Sigmoid colon (tissue), 7 donors: ENCODE data around the gene EFCAB8. TPM values are rescaled to one million over a fixed set of nuclear protein-coding genes. Genes with fewer than 3 reads are reported as not detected.
A peak's percentile ranks its signal among the peaks of the same experiment; 100 is the strongest.

Experiments used
- DNase-seq: peaks from one replicate; pipeline ENCODE4 v3.0.0-alpha.2; 2019
- H3K27ac ChIP-seq, 4 donors: fragments of 200-600 bp; sonication (generic); one replicate each; pipeline ENCODE4 v1.5.1; 2016 to 2019; ENCODE audit warnings: mild to moderate bottlenecking in 1 of 4
- H3K27me3 ChIP-seq, 3 donors: fragments of 200-600 bp; sonication (generic); one replicate each; pipeline ENCODE4 v1.5.1; 2019; ENCODE audit warnings: mild to moderate bottlenecking in 1 of 3
- H3K36me3 ChIP-seq, 4 donors: fragments of 200-600 bp; sonication (generic); one replicate each; pipeline ENCODE4 v1.5.1; 2016 to 2019
- H3K4me1 ChIP-seq, 4 donors: fragments of 200-600 bp; sonication (generic); one replicate each; pipeline ENCODE4 v1.5.1; 2017 to 2019
- H3K4me3 ChIP-seq, 4 donors: fragments of 200-600 bp; sonication (generic); one replicate each; pipeline ENCODE4 v1.5.1; 2017 to 2019; ENCODE audit warnings: mild to moderate bottlenecking in 2 of 4, moderate library complexity in 1 of 4
- H3K9me3 ChIP-seq, 4 donors: fragments of 200-600 bp in 3 of 4; sonication (generic) in 3 of 4; one replicate each; pipeline versions ENCODE4 v1.5.1 to v1.6.1; 2013 to 2019
- EP300 ChIP-seq, 4 donors: sonication (generic); formaldehyde crosslinking; IDR thresholded peaks; one replicate each; pipeline ENCODE4 v1.6.1; 2017; ENCODE audit warnings: antibody characterized with exemption in 4 of 4
- POLR2A ChIP-seq, 2 donors: fragments of 450-650 bp; IDR thresholded peaks; one replicate each; pipeline ENCODE4 v1.6.1; 2016; ENCODE audit warnings: antibody characterized with exemption in 2 of 2, mild to moderate bottlenecking in 2 of 2, moderate library complexity in 2 of 2
- POLR2AphosphoS5 ChIP-seq, 4 donors: sonication (generic); formaldehyde crosslinking; IDR thresholded peaks; one replicate each; pipeline ENCODE4 v1.6.1; 2017; ENCODE audit warnings: antibody characterized with exemption in 4 of 4
- WGBS, 2 donors: extraction: QIAGEN DNeasy Blood & Tissue Kit; methylation state at CpG; one replicate each; pipeline ENCODE4 v1.1.7; 2013; 5-methylcytosine and 5-hydroxymethylcytosine counted together
- intact Hi-C: fragments of 100-400 bp; cut with DNase I; formaldehyde crosslinking; loops from one replicate; pipeline ENCODE4 v1.15.1; 2023
- polyA plus RNA-seq, 3 donors: library from polyadenylated mRNA; stranded (reverse); fragments of 200-250 nt; gene quantifications; one replicate each; pipeline ENCODE4 v1.2.3, GENCODE V29; 2013
- total RNA-seq, 4 donors: library from RNA; depleted of rRNA; stranded (reverse); fragments of >200 nt; gene quantifications; one replicate each; pipeline ENCODE4 v1.1.0, GENCODE V29; 2016
- TF ChIP-seq, protein P1 (sequence below), 4 experiments: fragments of 450-650 bp in 3 of 4; fragments of 200-600 bp in 1 of 4; IDR thresholded peaks; one replicate each; pipeline ENCODE4 v1.5.1; 2016 to 2019; ENCODE audit warnings: antibody characterized with exemption in 4 of 4, mild to moderate bottlenecking in 3 of 4, moderate library complexity in 2 of 4
- donor health status: healthy with polysubstance abuse.
- donor health status: Bipolar disorder and iron deficiency.
- donor health status: healthy.

EFCAB8 gene
- total and polyA plus RNA-seq, 7 donors = 0.06 to 0.83 (median 0.60) TPM; not detected in 3

DNA sequence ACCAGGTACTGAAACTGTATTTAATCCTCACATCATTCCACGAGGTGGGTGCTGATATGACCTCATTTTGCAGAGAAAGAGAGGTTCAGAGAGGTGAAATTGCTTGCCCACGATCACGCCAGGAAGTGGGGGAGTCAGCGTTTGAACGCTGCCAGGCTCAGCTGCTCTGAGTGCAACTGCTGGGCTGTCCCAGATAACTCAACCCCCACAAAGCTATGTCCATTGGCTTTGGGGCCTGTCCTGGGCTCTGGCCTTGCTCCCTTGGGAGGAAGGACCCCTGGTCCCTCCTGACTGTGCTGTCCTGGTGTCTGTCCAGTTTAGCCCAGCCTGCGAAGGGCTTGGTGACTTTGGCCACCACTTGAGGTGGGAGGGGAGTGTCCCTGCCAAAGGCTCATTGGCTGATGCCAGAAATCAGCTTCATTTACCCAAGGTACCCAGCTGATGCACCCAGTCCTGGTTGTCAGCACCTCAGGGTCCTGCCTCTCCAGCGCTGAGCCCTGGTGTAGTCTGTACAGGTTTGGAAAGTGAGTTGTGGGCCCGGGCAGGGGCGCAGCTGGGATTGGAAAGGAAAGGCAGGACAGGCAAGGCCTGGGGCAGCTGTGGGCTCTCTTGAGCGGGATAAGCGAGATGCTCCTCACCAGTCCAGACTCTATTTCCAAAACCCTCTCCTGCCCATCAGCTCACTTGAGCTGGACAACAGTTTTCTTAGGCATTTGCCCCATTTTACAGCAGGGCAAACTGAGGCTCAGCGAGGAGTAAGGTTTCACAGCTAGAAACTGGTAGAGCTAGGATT is 107.1 kb downstream of the EFCAB8 start:
- TF ChIP-seq, protein P1, sequence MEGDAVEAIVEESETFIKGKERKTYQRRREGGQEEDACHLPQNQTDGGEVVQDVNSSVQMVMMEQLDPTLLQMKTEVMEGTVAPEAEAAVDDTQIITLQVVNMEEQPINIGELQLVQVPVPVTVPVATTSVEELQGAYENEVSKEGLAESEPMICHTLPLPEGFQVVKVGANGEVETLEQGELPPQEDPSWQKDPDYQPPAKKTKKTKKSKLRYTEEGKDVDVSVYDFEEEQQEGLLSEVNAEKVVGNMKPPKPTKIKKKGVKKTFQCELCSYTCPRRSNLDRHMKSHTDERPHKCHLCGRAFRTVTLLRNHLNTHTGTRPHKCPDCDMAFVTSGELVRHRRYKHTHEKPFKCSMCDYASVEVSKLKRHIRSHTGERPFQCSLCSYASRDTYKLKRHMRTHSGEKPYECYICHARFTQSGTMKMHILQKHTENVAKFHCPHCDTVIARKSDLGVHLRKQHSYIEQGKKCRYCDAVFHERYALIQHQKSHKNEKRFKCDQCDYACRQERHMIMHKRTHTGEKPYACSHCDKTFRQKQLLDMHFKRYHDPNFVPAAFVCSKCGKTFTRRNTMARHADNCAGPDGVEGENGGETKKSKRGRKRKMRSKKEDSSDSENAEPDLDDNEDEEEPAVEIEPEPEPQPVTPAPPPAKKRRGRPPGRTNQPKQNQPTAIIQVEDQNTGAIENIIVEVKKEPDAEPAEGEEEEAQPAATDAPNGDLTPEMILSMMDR (IDR thresholded peaks at IDR 0.05) = no peak
- no peak for TF ChIP-seq EP300 (IDR thresholded peaks at IDR 0.05)
- TF ChIP-seq POLR2AphosphoS5 (IDR thresholded peaks at IDR 0.05) = no peak
- TF ChIP-seq POLR2A (IDR thresholded peaks at IDR 0.05) = no peak
- no peak overlapping the region for H3K4me3 ChIP-seq
- no peaks in the 10 kb centered on the region for H3K4me1 ChIP-seq
- intact Hi-C loops = loop anchor here (10.0 kb wide), 1 partner anchor 59 kb away; no protein-coding TSS in a partner anchor
- H3K27ac ChIP-seq = no peak overlapping the region
- no peaks in the 10 kb centered on the region for H3K36me3 ChIP-seq
- WGBS, 2 donors = 71 to 74% methylated on average over 12 of the region's 12 CpGs
- DNase-seq = peak; percentile 38
- no peaks in the 10 kb centered on the region for H3K27me3 ChIP-seq
- no peaks in the 10 kb centered on the region for H3K9me3 ChIP-seq

DNA sequence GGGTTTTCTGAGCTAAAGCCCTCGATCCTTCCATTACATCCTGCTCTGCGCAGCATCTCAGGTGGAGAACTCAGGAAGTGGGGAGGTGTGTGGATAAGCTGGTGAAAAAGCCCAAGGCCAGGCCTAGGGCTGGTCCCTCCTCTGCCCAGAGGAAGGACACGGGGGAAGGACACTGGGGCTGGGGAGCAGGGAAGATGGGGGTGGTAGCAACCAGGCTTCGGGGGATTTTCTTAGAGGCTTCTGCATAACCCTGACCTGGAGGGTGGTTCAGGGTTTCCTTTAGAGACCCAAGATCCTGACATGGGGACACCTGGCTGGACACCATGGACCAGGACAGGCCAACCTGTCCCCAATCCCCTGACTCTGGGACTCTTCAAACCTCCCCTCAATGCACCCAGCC is 107.7 kb downstream of the EFCAB8 start:
- no peaks in the 10 kb centered on the region for H3K9me3 ChIP-seq
- intact Hi-C loops = loop anchor here (10.0 kb wide), 1 partner anchor 58 kb away; no protein-coding TSS in a partner anchor
- peak; percentile 40 for DNase-seq
- H3K4me1 ChIP-seq = no peaks in the 10 kb centered on the region
- H3K27me3 ChIP-seq = no peaks in the 10 kb centered on the region
- TF ChIP-seq, protein P1 (IDR thresholded peaks at IDR 0.05) = no peak
- TF ChIP-seq POLR2A (IDR thresholded peaks at IDR 0.05) = no peak
- TF ChIP-seq POLR2AphosphoS5 (IDR thresholded peaks at IDR 0.05) = no peak
- no peak for TF ChIP-seq EP300 (IDR thresholded peaks at IDR 0.05)
- no peak overlapping the region for H3K27ac ChIP-seq
- H3K4me3 ChIP-seq = no peak overlapping the region
- WGBS, 2 donors = 81 to 82% methylated on average over 4 of the region's 4 CpGs
- no peaks in the 10 kb centered on the region for H3K36me3 ChIP-seq

DNA sequence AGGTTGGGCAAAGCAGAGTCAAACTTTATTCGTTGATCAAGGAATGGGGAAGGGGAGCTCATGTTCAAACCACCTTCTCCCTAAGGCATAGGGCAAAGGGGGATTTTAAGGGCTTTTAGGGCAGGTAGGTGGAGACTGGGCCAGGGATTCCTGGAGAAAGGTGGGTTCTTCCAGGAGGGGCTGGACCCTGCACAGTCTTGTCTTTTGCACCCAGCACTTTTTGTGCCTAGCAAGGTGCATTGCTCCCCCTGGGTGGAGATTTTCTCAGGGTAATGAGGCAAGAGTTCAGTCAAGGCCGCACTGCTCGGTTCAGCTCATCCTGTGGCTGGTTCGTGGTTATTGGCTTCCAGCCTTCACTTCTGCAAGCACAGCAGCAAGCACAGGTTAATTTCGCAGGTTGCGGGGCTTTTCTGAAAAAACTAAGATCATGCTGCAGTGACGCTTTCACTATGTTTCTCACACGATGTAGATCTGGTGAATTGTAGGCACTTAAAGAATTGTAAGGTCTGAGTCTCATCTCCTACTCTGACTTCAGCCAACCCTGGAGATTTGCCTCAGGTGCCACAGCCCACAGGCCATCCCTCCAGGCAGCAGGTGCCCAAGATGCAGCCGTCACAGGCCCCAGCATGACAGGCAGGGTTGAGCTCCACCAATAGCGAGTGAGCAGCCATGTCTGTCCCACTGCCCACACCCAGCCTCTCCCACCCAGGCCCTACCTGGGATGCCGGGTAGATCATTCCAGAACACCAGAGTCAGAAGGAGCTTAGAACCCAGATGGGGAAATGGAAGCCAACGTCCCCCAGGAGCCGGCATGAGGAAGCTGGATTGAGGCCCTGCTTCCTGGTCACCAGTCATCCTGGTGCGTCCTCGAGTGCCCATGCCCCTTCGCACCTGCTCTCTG is 108.4 kb downstream of the EFCAB8 start:
- Histone ChIP-seq H3K27ac (no peak overlapping the region), H3K36me3 (no peaks in the 10 kb centered on the region), H3K4me1 (no peaks in the 10 kb centered on the region), H3K4me3 (no peak overlapping the region), H3K27me3 (no peaks in the 10 kb centered on the region), H3K9me3 (no peaks in the 10 kb centered on the region)
- TF ChIP-seq EP300 (IDR thresholded peaks at IDR 0.05) = no peak
- TF ChIP-seq, protein P1 (IDR thresholded peaks at IDR 0.05) = no peak
- TF ChIP-seq POLR2AphosphoS5 (IDR thresholded peaks at IDR 0.05) = no peak
- TF ChIP-seq POLR2A (IDR thresholded peaks at IDR 0.05) = no peak
- WGBS, 2 donors = 52 to 64% methylated on average over 16 of the region's 16 CpGs
- intact Hi-C loops = loop anchor here (10.0 kb wide), 1 partner anchor 58 kb away; no protein-coding TSS in a partner anchor
- DNase-seq = peak; percentile 26

DNA sequence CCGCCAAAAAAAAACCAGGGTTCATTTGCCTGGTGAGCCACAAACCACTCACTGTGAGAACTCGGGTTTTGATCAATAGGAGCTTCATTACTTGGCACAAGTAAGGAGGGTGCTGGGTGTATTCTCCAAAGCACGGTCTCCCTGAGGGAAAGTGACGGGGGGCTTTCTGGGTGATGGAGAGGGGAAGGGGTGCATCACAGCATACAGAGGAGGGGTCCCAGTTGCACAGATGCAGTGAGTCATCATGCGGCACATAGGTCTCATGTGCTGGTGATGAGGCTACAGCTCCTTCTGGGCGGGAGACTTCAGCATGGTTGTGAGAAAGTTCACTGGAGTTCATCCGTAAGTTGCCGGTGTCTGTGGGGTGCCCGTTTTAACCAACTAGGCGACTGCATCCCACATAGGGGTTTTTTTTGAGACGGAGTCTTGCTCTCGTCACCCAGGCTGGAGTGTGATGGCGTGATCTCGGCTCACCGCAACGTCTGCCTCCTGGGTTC is 109.3 kb downstream of the EFCAB8 start:
- no peak overlapping the region for H3K4me3 ChIP-seq
- DNase-seq = peak; percentile 47
- H3K27me3 ChIP-seq = no peaks in the 10 kb centered on the region
- no peaks in the 10 kb centered on the region for H3K4me1 ChIP-seq
- 75 to 82% methylated on average over 16 of the region's 16 CpGs for WGBS, 2 donors
- intact Hi-C loops = loop anchor here (10.0 kb wide), 1 partner anchor 57 kb away; no protein-coding TSS in a partner anchor
- H3K27ac ChIP-seq = no peak overlapping the region
- TF ChIP-seq, protein P1 (IDR thresholded peaks at IDR 0.05) = no peak
- TF ChIP-seq POLR2A (IDR thresholded peaks at IDR 0.05) = no peak
- TF ChIP-seq EP300 (IDR thresholded peaks at IDR 0.05) = no peak
- TF ChIP-seq POLR2AphosphoS5 (IDR thresholded peaks at IDR 0.05) = no peak
- no peaks in the 10 kb centered on the region for H3K9me3 ChIP-seq
- no peaks in the 10 kb centered on the region for H3K36me3 ChIP-seq
